Small intestine (tissue), 7 donors: ENCODE results near the gene CHMP2A. TPM values are rescaled to one million over a fixed set of nuclear protein-coding genes. Genes with fewer than 3 reads are reported as not detected.

Experiments
- DNase-seq, 2 donors: peaks; one replicate each; pipeline versions ENCODE4 v3.0.0 to v3.0.0-alpha.2; 2013
- FAIRE-seq: peaks from 2 replicates; lab custom pipeline; 2012; peaks lifted over from hg19 to GRCh38; lab: Jason Lieb, UNC
- H3K27ac ChIP-seq, 3 donors: one replicate each; pipeline ENCODE4 v1.5.1; 2013; ENCODE audit warnings: low read length in 2 of 3, mild to moderate bottlenecking in 2 of 3, control low read depth in 1 of 3, inconsistent platforms in 1 of 3, low read depth in 1 of 3, moderate library complexity in 1 of 3
- H3K27me3 ChIP-seq, 3 donors: one replicate each; pipeline ENCODE4 v1.6.1; 2013; ENCODE audit warnings: low read length in 3 of 3, inconsistent platforms in 1 of 3; ENCODE audit not compliant: control insufficient read depth in 3 of 3, insufficient read depth in 3 of 3
- H3K36me3 ChIP-seq, 3 donors: one replicate each; pipeline ENCODE4 v1.6.1; 2013; ENCODE audit warnings: low read length in 3 of 3, inconsistent platforms in 1 of 3, low read depth in 1 of 3, mild to moderate bottlenecking in 1 of 3, moderate library complexity in 1 of 3; ENCODE audit not compliant: control insufficient read depth in 3 of 3, insufficient read depth in 2 of 3
- H3K4me1 ChIP-seq, 3 donors: one replicate each; pipeline ENCODE4 v1.6.1; 2013; ENCODE audit warnings: low read length in 2 of 3, inconsistent platforms in 1 of 3, low read depth in 1 of 3, mild to moderate bottlenecking in 1 of 3, moderate library complexity in 1 of 3; ENCODE audit not compliant: control insufficient read depth in 3 of 3, insufficient read depth in 2 of 3
- H3K4me3 ChIP-seq, 3 donors: one replicate each; pipeline ENCODE4 v1.5.1; 2013; ENCODE audit warnings: low read length in 3 of 3, control low read depth in 1 of 3, inconsistent platforms in 1 of 3, low read depth in 1 of 3, mild to moderate bottlenecking in 1 of 3, moderate library complexity in 1 of 3
- H3K9me3 ChIP-seq, 2 donors: one replicate each; pipeline ENCODE4 v1.6.1; 2013; ENCODE audit warnings: low read depth in 1 of 2, low read length in 1 of 2; ENCODE audit not compliant: control insufficient read depth in 2 of 2, insufficient read depth in 1 of 2
- WGBS, 3 donors: extraction: QIAGEN DNeasy Blood & Tissue Kit; methylation state at CpG; one replicate each; pipeline ENCODE4 v1.1.7; 2013; 5-methylcytosine and 5-hydroxymethylcytosine counted together
- polyA plus RNA-seq, 4 donors: library from polyadenylated mRNA; stranded (reverse) in 3 of 4; unstranded in 1 of 4; fragments of 200-250 nt in 3 of 4; fragments of 120-200 nt in 1 of 4; gene quantifications; one replicate each; pipeline versions ENCODE4 v1.2.1 to v1.2.3, GENCODE V29; 2013
- donor health status: healthy with polysubstance abuse.
- donor health status: control.
- donor health status: control.
- donor health status: Bipolar disorder and iron deficiency.
- donor health status: healthy.

The CHMP2A gene
- polyA plus RNA-seq, 4 donors = 131 to 384 (median 235) TPM

- DNase-seq (no peak), FAIRE-seq (no peak)
- Histone ChIP-seq H3K4me3 (peak overlapping the region in 2 of 3 donors; percentile 65 to 86), H3K27me3 (peaks cover 0 to 18% (median 0%) of the 10 kb centered on the region in 3 donors), H3K36me3 (peaks cover 0 to 21% (median 7%) of the 10 kb centered on the region in 3 donors), H3K4me1 (peaks cover 3 to 37% (median 8%) of the 10 kb centered on the region in 3 donors), H3K27ac (peak overlapping the region in 2 of 3 donors; percentile 98 to 99), H3K9me3 (no peaks in the 10 kb centered on the region)
- 76 to 81% (median 78%) methylated on average over 8 of the region's 8 CpGs for WGBS, 3 donors
Measured at GRCh38 chr19:58560007-58560887, 5.3 kb upstream of the CHMP2A start.

- peak overlapping the region; percentile 39 to 86 (median 65) for H3K4me3 ChIP-seq
- H3K27me3 ChIP-seq = peaks cover 0 to 18% (median 0%) of the 10 kb centered on the region in 3 donors
- H3K27ac ChIP-seq = peak overlapping the region; percentile 88 to 99 (median 98)
- 0 to 1% (median 1%) methylated on average over 32 to 33 of the region's 33 CpGs for WGBS, 3 donors
- H3K4me1 ChIP-seq = peaks cover 4 to 37% (median 8%) of the 10 kb centered on the region in 3 donors
- DNase-seq (peak; percentile 86 to 92), FAIRE-seq (no peak)
- H3K9me3 ChIP-seq = no peaks in the 10 kb centered on the region
- H3K36me3 ChIP-seq = peaks cover 0 to 23% (median 7%) of the 10 kb centered on the region in 3 donors
Measured at GRCh38 chr19:58559275-58560006, 4.5 kb upstream of the CHMP2A start.

GRCh38 chr19:58558623-58559274, 3.8 kb upstream of the CHMP2A start:
- no peak for FAIRE-seq
- 0% methylated on average over 63 to 76 of the region's 76 CpGs for WGBS, 3 donors
- Histone ChIP-seq H3K9me3 (no peaks in the 10 kb centered on the region), H3K27ac (peak overlapping the region; percentile 88 to 99 (median 98)), H3K4me3 (peak overlapping the region; percentile 65 to 86 (median 86)), H3K27me3 (peaks cover 0 to 17% (median 0%) of the 10 kb centered on the region in 3 donors), H3K36me3 (peaks cover 0 to 28% (median 7%) of the 10 kb centered on the region in 3 donors), H3K4me1 (peaks cover 4 to 43% (median 8%) of the 10 kb centered on the region in 3 donors)
- peak; percentile 98 to 99 for DNase-seq

- H3K4me1 ChIP-seq = peaks cover 4 to 46% (median 5%) of the 10 kb centered on the region in 3 donors
Measured at GRCh38 chr19:58558066-58558622, 3.2 kb upstream of the CHMP2A start, which contains the start of gene UBE2M. UBE2M (minus strand) TSS chr19:58558611; CDS start chr19:58558381, 230 bp downstream.

GRCh38 chr19:58557221-58558065, 2.5 kb upstream of the CHMP2A start:
- DNase-seq (no peak), FAIRE-seq (no peak)
- no peaks in the 10 kb centered on the region for H3K9me3 ChIP-seq
- H3K27me3 ChIP-seq = peaks cover 0 to 8% (median 0%) of the 10 kb centered on the region in 3 donors
- peak overlapping the region; percentile 86 to 99 (median 92) for H3K27ac ChIP-seq
- peak overlapping the region; percentile 65 to 95 (median 86) for H3K4me3 ChIP-seq
- WGBS, 3 donors = 19 to 29% (median 26%) methylated on average over 11 to 12 of the region's 12 CpGs
- H3K4me1 ChIP-seq = peaks cover 4 to 46% (median 5%) of the 10 kb centered on the region in 3 donors
- H3K36me3 ChIP-seq = peaks cover 3 to 38% (median 14%) of the 10 kb centered on the region in 3 donors

More at GRCh38 chr19:58558066-58558622, 3.2 kb upstream of the CHMP2A start, which contains the start of gene UBE2M:
- no peak for FAIRE-seq
- DNase-seq = peak; percentile 42 to 68
- Histone ChIP-seq H3K36me3 (peaks cover 0 to 33% (median 10%) of the 10 kb centered on the region in 3 donors), H3K4me3 (peak within 1 kb of the TSS; percentile 65 to 95 (median 86)), H3K27ac (peak within 1 kb of the TSS; percentile 88 to 99 (median 98)), H3K9me3 (no peaks in the 10 kb centered on the region), H3K27me3 (peaks cover 0 to 11% (median 0%) of the 10 kb centered on the region in 3 donors)
- 0 to 1% (median 1%) methylated on average over 31 to 62 of the region's 62 CpGs for WGBS, 3 donors

GRCh38 chr19:58556622-58557220, 1.8 kb upstream of the CHMP2A start:
- Histone ChIP-seq H3K27ac (peak overlapping the region in 1 of 3 donors; percentile 92), H3K4me3 (peak overlapping the region in 2 of 3 donors; percentile 65 to 95), H3K36me3 (peaks cover 9 to 45% (median 17%) of the 10 kb centered on the region in 3 donors), H3K4me1 (peaks cover 0 to 39% (median 4%) of the 10 kb centered on the region in 3 donors), H3K9me3 (no peaks in the 10 kb centered on the region), H3K27me3 (peaks cover 0 to 7% (median 0%) of the 10 kb centered on the region in 3 donors)
- DNase-seq (no peak), FAIRE-seq (no peak)
- 37 to 54% (median 48%) methylated on average over 10 of the region's 10 CpGs for WGBS, 3 donors
